Suppressor macrophage treated with lipopolysaccharide for 4 hours (primary cell): ENCODE results near the gene SMYD5.
"Not testable (repeated sequence)": the region's sequence is repeated elsewhere in the genome, so short reads cannot be mapped to it uniquely, and the experiment has no call there.

Experiments used
- DNase-seq: peaks from one replicate; pipeline ENCODE4 v3.0.0-alpha.2; 2020

Gene SMYD5

DNA sequence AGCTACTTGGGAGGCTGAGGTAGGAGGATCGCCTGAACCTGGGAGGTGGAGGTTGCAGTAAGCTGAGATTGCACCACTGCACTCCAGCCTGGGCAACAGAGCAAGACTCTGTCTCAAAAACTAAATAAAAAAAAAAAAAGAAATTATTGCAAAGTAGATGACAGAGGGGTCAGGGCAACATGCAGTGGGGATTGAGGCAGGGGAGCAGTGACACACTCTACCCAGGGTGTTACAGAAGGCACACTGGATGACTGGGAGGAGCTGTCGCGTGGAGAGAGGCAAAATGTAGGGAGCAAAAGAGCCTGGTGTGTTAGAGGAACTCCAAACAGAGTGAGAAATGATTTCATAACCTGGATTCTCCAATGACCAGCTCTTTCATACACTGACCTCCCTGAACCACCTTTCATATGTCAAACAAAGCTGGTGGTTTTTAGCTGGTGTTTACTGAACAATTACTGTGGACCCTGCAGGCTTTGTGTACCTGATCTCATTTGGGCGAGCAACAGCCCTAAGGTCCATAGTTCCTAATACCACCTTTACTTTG, 48.1 kb downstream of the SMYD5 start:
- DNase-seq, result no peak

DNA sequence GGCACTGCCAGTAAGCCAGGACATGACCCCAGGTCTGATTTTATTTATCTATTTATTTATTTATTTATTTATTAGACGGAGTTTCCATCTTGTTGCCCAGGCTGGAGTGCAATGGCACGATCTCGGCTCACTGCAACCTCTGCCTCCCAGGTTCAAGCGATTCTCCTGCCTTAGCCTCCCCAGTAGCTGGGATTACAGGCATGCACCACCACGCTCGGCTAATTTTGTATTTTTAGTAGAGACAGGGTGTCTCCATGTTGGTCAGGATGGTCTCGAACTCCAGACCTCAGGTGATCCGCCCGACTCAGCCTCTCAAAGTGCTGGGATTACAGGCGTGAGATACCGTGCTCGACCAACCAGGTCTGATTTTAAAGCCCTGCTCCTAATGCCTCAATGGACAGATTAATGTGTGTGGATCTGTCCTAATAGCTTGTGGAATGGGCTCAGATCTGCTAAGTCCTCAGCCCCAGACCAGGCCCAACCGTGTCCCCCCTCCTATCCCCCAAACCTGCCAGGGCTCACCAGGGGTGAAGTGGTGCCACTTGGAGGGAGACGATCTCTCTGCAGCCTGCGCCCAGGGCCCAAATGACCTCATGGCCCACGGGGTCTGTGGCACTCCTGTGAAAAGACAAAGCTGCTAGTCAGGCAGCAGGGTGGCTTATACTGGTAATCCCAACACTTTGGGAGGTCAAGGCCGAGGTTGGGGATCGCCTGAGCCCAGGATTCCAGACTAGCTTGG, 48.8 kb downstream of the SMYD5 start:
- not testable (repeated sequence) for DNase-seq

DNA sequence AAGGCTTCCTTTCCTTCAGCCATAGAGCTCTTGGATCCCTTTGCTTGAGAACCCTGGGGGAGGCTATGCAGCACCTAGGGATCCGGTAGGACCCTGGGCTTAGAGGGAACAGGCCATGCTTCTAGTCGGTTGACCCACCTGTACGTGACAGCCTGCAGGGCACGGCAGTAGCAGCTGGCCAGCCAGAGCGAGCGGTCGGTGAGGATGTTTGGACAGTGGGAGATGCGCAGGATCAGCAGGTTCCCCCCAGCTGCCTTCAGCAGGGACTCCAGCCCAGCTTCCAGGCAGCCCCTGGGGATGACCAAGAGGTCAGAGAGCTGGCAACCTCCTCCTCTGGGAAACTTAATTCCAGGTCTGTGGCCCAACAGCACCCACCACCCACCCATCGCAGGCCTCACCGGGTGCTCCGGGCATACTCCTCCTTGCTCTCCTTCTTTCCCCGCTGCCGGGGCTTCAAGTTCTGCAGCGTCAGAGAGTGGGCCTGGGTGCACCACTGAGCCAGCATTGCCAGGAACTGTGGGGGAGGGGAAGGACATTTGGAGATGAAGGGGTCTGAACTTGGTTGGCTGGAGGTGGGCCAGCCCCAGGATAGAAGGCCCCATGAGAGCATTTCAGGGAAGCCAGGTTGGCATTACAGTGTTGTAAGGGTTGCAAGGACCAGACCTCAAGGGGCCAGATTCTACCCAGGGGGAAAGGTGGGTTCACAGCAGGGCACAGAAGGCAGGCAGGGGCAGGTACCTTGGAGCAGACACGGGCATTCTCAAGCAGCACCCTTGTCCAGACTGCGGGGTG, 49.7 kb downstream of the SMYD5 start:
- no peak for DNase-seq

DNA sequence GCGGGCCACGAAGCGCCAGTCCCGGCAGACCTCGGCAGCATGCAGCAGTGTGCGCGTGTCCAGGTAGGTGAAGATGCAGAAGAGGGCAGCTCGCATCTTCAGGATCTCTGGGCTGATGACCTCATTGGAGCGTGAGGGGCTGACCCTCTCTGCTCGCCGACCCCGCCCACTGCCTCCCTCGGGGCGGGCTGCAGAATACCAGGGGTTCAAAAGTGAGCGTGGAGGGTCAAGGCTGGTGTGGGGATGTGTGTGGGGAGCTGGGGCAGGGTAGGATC, 50.2 kb downstream of the SMYD5 start:
- DNase-seq, result no peak

DNA sequence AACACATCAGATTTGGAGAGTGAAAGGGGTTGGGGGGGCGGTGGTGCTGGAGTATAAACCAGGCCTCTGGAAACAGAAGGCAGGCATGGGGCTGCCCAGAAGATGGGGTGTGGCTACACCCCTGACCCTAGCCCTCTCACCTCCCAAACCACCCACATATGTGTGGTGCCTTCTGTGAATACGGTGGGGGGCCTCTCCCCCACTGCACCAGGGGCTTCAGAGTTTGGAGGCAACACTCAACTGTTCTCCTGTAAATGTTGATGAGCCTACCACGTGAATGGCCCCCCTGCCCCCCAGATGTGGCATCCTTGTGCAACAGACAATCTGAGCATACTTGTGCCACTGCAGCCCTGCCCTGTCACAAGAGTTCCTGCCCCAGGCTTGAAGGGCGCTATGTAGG, 50.7 kb downstream of the SMYD5 start:
- no peak for DNase-seq

DNA sequence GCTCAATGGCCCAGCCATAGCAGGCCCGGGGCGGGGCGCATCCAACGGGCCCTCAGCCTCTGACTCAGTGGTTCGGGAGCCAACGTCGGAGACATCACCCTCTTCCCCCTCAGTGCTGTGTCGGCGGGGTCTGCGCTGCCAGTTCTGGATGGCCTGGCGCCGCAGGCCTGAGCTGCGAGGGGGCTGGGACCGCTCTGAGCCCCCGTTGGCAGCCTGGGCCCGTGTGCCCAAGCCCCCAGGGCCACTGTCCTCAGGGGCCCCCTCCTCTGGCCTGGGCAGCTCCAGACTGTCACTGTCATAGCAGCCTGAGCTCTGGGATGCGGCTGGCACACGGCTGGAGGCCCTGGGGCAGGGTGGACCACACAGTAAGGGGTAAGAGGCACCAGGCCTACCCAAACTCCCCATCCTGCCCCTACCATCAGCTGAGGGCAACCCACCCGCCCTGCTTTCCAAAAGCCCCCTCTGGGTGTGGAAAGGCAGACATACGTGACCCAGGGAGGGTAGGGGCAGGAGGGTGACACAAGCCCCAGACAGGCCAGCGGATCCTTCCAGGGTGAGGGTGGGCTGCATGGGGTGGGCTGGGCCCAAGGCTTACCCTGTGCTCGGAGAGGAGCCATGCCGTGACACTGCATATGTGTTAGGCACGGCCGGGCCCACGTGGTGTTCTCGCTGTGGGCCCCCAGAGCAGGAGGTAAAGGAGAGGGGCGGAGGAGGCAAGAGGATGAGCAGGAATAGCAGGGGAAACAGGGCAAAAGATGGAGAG, 51.4 kb downstream of the SMYD5 start:
- no peak for DNase-seq

DNA sequence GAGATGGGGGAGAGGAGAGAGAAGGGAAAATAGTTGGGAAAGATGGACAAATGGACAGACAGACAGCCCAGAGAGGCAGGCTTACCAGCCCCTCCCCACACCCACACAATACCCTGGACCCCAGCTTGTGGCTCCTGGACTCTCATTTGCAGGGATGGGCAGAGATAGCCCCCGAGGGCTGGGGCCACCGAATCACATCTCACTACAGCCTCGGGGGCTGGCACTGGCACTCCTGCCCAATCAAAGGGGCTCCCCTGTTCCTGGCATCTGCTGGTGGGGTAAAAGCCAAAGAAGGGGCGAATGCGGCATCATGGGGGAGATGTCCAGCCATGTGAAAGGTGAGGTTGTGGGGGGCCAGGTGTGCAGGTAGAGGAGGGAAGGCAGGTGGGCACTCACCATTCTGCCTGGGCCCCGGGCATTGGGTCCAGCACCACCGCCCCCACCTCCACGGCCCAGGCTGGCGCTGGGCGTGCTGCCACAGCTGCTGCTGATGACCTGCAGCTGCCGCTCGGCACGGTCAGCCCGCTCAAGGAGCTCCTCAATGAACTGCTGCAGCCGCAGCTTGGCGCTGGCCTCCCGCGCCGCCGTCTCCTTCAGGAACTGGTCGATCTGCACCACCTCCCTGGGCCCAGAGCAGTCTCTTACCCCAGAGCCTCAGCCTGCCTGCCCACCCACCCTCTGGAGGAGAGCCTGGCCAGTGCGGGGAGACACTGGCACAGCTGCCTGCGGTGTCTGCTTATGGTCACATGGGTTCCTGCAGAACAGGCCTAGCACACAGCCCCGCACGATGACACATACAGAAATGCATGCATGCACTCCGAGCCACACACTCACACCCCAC, 52.2 kb downstream of the SMYD5 start:
- no peak for DNase-seq

DNA sequence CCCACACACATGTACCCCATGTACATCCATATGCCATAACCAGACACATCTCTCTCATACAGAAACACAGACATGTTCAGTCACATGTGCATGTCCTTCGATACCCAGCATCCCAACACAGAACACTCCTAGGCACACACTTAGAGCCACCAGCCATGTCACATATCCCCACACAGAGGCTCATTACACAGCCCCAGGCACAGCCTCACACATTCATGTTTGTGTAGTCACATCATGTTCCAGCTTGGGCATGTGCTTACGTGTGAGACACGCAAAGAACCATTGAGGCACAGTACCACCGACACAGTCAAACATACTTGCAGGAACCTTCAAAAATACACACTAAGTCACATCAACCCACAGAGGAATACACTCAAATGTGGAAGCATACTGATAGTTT, 53.0 kb downstream of the SMYD5 start:
- DNase-seq, result no peak

DNA sequence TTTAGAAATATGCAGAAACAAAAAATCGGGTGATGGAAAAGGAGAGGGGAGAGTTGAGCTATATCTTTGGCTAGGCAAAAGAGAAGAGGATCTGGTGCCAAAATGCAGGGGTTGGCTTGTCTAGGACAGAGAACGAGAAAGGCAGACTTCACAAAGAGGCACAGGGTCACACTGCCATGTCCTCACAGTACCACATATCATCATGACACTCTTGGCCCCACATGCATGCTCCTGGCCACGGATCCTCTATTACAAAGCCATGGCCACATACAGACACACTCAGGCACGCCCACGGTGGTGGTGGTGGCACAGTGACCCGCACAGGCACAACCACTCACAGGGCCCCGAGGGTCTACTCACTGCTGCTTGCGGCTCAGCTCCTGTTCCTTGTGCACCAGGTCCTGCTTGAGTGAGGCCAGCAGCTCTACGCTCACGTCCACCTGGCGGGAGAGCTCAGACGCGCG, 54.4 kb downstream of the SMYD5 start:
- DNase-seq, result no peak

DNA sequence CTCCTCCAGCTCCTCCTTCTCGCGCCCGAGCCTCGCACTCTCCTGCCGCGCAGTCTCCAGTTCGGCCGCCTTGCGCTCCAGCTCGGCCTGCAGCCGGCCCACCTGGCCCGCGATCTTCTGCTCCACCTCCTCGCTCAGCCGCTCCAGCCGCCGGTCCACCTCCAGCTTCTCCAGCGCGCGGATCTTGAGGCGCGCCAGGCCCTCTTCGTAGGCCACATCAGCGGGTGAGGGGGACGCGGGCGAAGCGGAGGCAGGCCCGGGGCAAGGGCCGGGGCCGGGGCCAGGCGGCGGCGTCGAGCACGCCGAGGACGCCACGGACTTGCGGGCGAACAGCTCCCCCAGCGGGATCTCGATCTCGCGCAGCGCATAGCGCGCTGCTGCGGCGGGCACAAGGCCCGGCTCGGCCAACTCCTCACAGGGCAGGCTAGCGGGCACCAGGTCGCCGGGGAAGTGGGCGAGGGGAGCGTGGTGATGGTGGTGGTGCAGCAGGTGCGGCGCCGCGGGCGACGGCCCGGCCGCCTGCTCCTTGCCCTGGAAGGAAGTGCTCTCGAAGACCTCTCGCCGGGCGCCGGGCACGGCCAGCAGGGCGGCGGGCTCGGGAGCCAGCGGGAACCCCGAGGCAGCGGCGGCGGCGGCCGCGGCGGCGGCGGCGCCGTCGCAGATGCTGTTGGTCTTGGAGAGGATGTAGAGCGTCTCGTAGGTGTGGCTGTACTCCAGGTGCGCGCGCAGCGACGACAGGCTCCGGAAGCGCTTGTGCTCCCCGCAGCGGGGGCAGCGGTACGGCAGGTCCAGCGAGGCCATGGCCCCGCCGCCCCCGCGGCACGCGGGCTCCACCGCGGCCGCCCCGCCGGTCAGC, 55.0 kb downstream of the SMYD5 start:
- no peak for DNase-seq

DNA sequence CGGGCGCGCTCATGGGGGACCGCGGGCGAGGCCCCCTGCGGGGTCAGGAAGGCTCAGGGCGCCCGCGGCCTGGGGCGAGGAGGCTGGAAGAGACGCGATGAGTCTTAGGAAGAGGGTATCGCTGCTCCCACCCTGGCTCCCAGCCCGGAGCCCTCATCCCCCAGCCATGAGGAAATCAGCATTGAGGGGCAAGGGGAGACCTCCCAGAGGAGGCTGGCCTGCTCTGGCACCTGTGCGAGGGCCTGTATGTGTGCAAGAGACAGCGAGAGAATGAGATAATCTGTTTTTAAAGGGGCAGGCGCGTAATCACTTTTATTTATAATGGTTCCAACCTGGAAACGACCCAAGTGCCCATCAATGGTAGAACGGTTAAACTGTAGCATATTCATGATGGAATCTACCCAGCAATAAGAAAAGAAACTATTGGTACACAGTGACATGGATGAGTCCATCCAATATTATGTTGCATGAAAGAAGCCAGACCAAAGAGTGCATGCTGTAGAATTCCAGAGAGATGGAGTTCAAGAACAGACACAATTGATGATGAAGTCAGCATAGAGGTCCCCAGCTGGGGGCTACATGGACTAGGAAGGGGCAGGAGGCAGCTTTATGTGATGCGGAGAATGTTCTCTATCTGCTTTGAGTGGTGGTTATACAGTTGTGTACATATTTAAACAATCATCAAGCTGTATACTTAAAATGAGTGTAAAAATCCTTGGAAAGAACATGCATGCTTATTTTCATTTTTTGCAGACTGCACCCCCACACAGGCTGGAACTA, 55.8 kb downstream of the SMYD5 start:
- DNase-seq, result no peak

DNA sequence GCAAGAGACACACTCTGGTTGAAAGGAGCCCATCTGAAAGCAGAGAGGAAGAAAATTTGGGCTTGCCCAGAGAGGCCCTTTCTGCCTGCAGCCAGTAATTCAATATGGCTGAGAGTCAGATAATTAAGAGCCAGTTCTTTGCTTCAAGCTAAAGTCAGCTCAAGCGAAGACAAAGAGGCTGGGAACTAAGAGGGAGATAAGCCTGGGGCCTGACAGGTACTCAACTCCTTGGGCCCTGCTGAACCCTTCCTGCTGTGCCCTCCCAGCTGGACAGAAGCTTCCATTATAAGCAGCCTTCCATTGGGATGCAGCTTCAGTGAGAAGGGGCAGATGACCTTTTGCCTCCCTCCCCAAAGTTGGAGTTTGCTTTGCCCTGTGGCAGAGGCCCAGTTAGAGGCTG, 58.2 kb downstream of the SMYD5 start:
- DNase-seq, result no peak
